Measurements from ENCODE around the gene MVD. TPM values are rescaled to one million over a fixed set of nuclear protein-coding genes. Genes with fewer than 3 reads are reported as not detected.

The MVD gene
- total and polyA plus RNA-seq, 10 donors = 24.1 to 74.9 (median 37.1) TPM

DNA sequence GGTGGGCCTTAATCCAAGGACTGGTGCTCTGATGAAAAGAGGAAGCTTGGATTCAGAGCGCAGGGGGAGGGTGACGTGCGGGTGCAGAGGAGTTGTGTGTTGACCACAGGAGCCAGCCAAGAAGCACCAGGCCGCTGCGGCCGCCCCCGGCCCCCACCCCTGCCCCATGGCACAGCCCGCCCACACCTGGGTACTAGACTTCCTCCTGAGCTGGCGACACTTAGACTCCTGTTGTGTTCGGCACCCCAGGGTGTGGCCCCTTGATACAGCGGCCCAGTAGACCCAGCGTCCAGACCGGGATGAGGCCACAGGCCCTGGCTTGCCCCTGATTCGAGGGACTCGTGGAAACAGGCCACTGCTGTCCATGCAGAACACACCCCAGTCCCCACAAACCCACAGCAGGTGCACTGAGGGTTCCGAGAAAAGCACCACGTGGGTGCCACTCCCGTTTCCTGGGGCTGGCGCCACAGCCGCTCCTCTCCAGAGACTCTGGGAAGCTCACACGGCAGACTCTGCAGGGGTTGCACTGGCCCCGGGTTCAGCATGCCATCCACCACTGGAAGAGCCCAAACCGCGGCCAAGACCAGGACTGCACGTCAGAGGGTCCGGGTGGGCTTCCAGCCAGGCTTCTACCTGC is 29.2 kb upstream of the MVD start:
- 31 to 47% (median 36%) methylated on average over 18 to 26 of the region's 26 CpGs for WGBS, 5 donors
- peak; percentile 92 for DNase-seq
- peak; percentile 13 to 54 (median 27) for TF ChIP-seq POLR2AphosphoS5 (IDR thresholded peaks at IDR 0.05)
- TF ChIP-seq, protein P1, sequence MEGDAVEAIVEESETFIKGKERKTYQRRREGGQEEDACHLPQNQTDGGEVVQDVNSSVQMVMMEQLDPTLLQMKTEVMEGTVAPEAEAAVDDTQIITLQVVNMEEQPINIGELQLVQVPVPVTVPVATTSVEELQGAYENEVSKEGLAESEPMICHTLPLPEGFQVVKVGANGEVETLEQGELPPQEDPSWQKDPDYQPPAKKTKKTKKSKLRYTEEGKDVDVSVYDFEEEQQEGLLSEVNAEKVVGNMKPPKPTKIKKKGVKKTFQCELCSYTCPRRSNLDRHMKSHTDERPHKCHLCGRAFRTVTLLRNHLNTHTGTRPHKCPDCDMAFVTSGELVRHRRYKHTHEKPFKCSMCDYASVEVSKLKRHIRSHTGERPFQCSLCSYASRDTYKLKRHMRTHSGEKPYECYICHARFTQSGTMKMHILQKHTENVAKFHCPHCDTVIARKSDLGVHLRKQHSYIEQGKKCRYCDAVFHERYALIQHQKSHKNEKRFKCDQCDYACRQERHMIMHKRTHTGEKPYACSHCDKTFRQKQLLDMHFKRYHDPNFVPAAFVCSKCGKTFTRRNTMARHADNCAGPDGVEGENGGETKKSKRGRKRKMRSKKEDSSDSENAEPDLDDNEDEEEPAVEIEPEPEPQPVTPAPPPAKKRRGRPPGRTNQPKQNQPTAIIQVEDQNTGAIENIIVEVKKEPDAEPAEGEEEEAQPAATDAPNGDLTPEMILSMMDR (IDR thresholded peaks at IDR 0.05 in 8 of 11, conservative IDR thresholded peaks at IDR 0.05 in 3 of 11) = no peak
- H3K9me3 ChIP-seq = no peaks in the 10 kb centered on the region
- peak overlapping the region in 7 of 8 donors; percentile 55 to 83 (median 69) for H3K27ac ChIP-seq
- H3K4me3 ChIP-seq = peak overlapping the region in 1 of 8 donors; percentile 48
- H3K36me3 ChIP-seq = peaks cover 0 to 30% (median 16%) of the 10 kb centered on the region in 6 donors
- intact Hi-C loops (cut with DNase I; ENCODE audit: low total_unique reads) = no loop called here
- H3K27me3 ChIP-seq (replicated peaks in 1 of 7) = peaks cover 0 to 24% (median 3%) of the 10 kb centered on the region in 7 donors
- H3K4me1 ChIP-seq = peaks cover 9 to 42% (median 32%) of the 10 kb centered on the region in 6 donors

GRCh38 chr16:88691129-88691813 is 28.4 kb upstream of the MVD start:
- 82 to 92% (median 84%) methylated on average over 20 to 33 of the region's 33 CpGs for WGBS, 5 donors
- intact Hi-C loops (cut with DNase I; ENCODE audit: low total_unique reads) = no loop called here
- peak; percentile 78 for DNase-seq
- H3K4me3 ChIP-seq = peak overlapping the region in 1 of 8 donors; percentile 48
- H3K27me3 ChIP-seq (replicated peaks in 1 of 7) = peaks cover 0 to 32% (median 4%) of the 10 kb centered on the region in 7 donors
- H3K36me3 ChIP-seq = peaks cover 0 to 22% (median 9%) of the 10 kb centered on the region in 6 donors
- H3K9me3 ChIP-seq = no peaks in the 10 kb centered on the region
- peaks cover 15 to 47% (median 39%) of the 10 kb centered on the region in 6 donors for H3K4me1 ChIP-seq
- TF ChIP-seq POLR2AphosphoS5 (IDR thresholded peaks at IDR 0.05) (no peak), POLR2A (IDR thresholded peaks at IDR 0.05) (no peak)
- TF ChIP-seq, protein P1 (IDR thresholded peaks at IDR 0.05 in 8 of 11, conservative IDR thresholded peaks at IDR 0.05 in 3 of 11) = no peak
- peak overlapping the region in 6 of 8 donors; percentile 55 to 83 (median 74) for H3K27ac ChIP-seq

GRCh38 chr16:88690341-88691128 is 27.6 kb upstream of the MVD start:
- no peak for DNase-seq
- peaks cover 15 to 54% (median 46%) of the 10 kb centered on the region in 6 donors for H3K4me1 ChIP-seq
- H3K27ac ChIP-seq = peak overlapping the region in 1 of 8 donors; percentile 83
- peaks cover 0 to 39% (median 4%) of the 10 kb centered on the region in 7 donors for H3K27me3 ChIP-seq (replicated peaks in 1 of 7)
- H3K36me3 ChIP-seq = peaks cover 0 to 15% (median 1%) of the 10 kb centered on the region in 6 donors
- no peak overlapping the region for H3K4me3 ChIP-seq
- WGBS, 5 donors = 77 to 86% (median 83%) methylated on average over 16 to 21 of the region's 21 CpGs
- intact Hi-C loops (cut with DNase I; ENCODE audit: low total_unique reads) = no loop called here
- TF ChIP-seq, protein P1 (IDR thresholded peaks at IDR 0.05 in 8 of 11, conservative IDR thresholded peaks at IDR 0.05 in 3 of 11) = no peak
- no peak for TF ChIP-seq POLR2A (IDR thresholded peaks at IDR 0.05)
- no peak for TF ChIP-seq POLR2AphosphoS5 (IDR thresholded peaks at IDR 0.05)
- no peaks in the 10 kb centered on the region for H3K9me3 ChIP-seq

Measured in spleen (tissue), 11 donors.